Fibroblast of skin of left quadriceps (primary cell): ENCODE data around the gene DPH1.
A peak's percentile ranks its signal among the peaks of the same experiment; 100 is the strongest.

Source experiments
- DNase-seq, 2 experiments: peaks; one replicate each; pipeline ENCODE4 v3.0.0-alpha.2; 2013; ENCODE audit warnings: low read depth in 2 of 2

DPH1 gene

GRCh38 chr17:2049333-2050299 is 19.7 kb downstream of the DPH1 start:
- peak in 1 of 2 experiments; percentile 63 for DNase-seq

- no peak for DNase-seq
These were observed 20.5 kb downstream of the DPH1 start for GRCh38 chr17:2050300-2051060.

- no peak for DNase-seq
These were observed 21.3 kb downstream of the DPH1 start for GRCh38 chr17:2051061-2051932.

GRCh38 chr17:2051933-2052559 is 22.1 kb downstream of the DPH1 start:
- no peak for DNase-seq

- no peak for DNase-seq
These were observed 23.7 kb downstream of the DPH1 start for GRCh38 chr17:2053380-2054261.

- no peak for DNase-seq
These were observed 24.2 kb downstream of the DPH1 start for GRCh38 chr17:2054262-2054511.

GRCh38 chr17:2054512-2055291 is 24.7 kb downstream of the DPH1 start, which contains the start of gene HIC1:
HIC1 (plus strand) TSS chr17:2055103; CDS start chr17:2056691, 1,588 bp downstream.
- no peak for DNase-seq

GRCh38 chr17:2055292-2056205 is 25.6 kb downstream of the DPH1 start:
- DNase-seq = no peak

GRCh38 chr17:2056206-2057174 is 26.5 kb downstream of the DPH1 start:
- no peak for DNase-seq

- DNase-seq = no peak
These were observed 27.3 kb downstream of the DPH1 start for GRCh38 chr17:2057175-2057759.

GRCh38 chr17:2057760-2058585 is 28.0 kb downstream of the DPH1 start:
- no peak for DNase-seq

- no peak for DNase-seq
These were observed 28.9 kb downstream of the DPH1 start for GRCh38 chr17:2058586-2059546.

GRCh38 chr17:2059547-2060384 is 29.8 kb downstream of the DPH1 start:
- no peak for DNase-seq

GRCh38 chr17:2060385-2060658 is 30.4 kb downstream of the DPH1 start:
- no peak for DNase-seq
